ENCODE measurements around the gene KHK.
"Not testable (repeated sequence)": the region's sequence is repeated elsewhere in the genome, so short reads cannot be mapped to it uniquely, and the experiment has no call there.

Gene KHK

GRCh38 chr2:27110603-27111352 lies 24.2 kb downstream of the KHK start:
- DNase-seq; intact Hi-C loops (cut with DNase I): not testable (repeated sequence)

GRCh38 chr2:27111392-27112078 lies 25.0 kb downstream of the KHK start:
- intact Hi-C loops (cut with DNase I); DNase-seq: not testable (repeated sequence)

DNA sequence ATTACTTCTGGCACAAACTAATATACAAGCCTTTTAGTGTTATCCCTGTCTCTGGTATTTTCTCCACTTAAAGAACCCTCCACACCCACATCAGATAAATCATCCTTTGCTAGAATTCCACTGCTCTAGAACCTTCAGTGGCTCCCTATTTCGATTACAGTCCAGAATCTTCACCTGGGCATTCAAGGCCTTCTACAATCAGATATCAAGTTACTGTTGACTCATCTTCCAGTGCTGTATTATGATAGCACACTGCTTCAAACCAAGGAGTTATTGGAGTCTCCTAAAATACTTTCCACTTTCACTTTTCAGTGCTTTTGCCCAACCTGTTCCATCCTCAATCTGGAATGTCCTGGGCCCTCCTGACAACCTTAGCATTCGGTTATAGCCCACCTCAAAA lies 28.9 kb downstream of the KHK start:
- no peak for DNase-seq
- intact Hi-C loops (cut with DNase I) = no loop called here

- DNase-seq = peak in 2 of 42 donors; percentile 42 to 54
- intact Hi-C loops (cut with DNase I) = no loop called here
Measured at GRCh38 chr2:27117995-27118524, 31.5 kb downstream of the KHK start.

- intact Hi-C loops (cut with DNase I) = no loop called here
Measured at GRCh38 chr2:27118525-27119329, 32.2 kb downstream of the KHK start, which contains the start of gene CGREF1. Gene CGREF1, minus strand, starts transcription at chr2:27119128. Its CDS starts 14,762 bp downstream, at chr2:27104366.

GRCh38 chr2:27119330-27119670 lies 32.7 kb downstream of the KHK start:
- DNase-seq; intact Hi-C loops (cut with DNase I): not testable (repeated sequence)

More at GRCh38 chr2:27118525-27119329, 32.2 kb downstream of the KHK start, which contains the start of gene CGREF1:
- peak in 29 of 42 donors; percentile 11 to 72 (median 48) for DNase-seq

DNA sequence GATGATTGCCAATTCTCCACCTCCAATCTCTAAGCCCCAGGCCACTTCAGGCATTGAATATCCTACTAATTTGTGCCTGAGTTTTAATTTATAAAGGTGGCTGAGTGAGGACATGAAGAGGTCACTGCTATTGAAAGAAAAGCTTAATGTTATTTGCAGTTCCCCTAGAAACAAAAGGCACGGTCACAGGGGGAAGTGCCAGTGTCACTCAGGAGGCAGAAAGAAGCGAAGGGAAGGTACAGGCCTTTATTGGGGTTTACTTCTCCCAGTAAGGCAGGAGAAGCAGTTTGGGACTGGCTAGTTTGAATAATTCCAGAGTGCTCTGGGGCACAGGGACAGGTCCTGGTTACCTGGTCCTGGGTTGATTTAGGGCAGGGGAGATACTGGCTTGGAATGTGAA lies 35.3 kb downstream of the KHK start:
- intact Hi-C loops (cut with DNase I) = no loop called here
- DNase-seq = no peak

DNA sequence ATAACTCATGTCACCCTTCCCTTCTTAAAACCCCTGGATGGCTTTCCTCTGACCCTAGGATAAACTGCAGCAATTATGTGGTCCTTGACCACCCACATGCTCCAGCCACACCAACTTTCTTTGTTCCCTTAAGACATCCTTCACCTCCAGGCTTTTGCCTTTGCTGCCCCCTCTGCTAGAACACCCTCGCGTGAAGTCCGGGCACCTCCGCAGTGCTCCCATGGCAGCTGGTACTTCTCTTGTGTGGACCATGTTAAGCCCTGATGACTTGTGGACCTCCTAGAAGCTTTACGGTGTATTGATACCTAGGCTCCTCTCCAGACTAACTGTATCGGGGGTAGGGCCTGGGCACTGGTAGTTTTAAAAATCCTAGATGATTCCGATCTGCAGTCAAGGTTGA lies 36.2 kb downstream of the KHK start:
- DNase-seq = no peak
- intact Hi-C loops (cut with DNase I) = no loop called here

- DNase-seq = peak; percentile 48 to 90 (median 83)
- intact Hi-C loops (cut with DNase I) = no loop called here
Measured at GRCh38 chr2:27123302-27124150, 37.0 kb downstream of the KHK start, which contains the start of gene ABHD1. Gene ABHD1, plus strand, starts transcription at chr2:27123815. Its CDS starts 134 bp downstream, at chr2:27123949.

DNA sequence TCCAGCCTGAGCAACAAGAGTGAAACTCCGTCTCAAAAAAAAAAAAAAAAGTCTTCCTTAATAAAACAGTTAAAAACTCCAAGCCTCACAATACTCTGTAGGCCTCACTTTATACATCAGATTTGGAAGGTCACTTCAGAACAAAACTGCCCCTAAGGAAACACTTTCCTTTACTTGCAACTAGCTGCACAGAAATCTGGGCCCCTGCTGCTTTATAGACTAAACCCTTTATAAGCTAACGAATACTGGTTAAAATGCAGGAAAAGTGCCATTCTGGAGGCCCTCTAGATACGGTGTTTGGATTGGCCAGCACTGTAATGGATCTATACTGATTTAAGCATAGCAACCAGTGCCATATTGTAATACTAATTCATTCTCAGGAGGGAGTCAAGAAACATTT lies 38.5 kb downstream of the KHK start:
- intact Hi-C loops (cut with DNase I) = no loop called here
- DNase-seq = no peak

DNA sequence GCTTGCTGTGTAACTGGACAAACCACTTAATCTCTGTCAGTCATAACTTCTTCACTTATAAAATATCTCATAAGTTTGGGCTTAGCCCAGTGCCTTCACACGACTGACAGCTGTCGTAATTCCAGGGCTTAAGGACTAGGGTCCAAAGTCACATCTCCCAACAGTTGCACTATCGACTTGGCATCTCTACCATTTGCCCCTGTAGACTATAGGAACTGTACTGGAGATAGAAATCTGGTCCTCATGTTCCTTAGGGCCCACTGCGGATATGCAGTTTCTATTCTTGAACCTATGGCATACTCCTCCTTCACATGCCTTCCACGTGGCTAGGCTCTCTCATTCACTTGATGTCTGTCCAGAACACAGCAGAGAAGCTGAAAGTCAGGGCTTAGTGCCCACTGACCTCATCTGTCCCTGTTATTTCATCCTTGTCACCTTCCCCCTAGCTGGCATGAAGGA lies 39.7 kb downstream of the KHK start:
- no peak for DNase-seq
- intact Hi-C loops (cut with DNase I) = no loop called here

DNA sequence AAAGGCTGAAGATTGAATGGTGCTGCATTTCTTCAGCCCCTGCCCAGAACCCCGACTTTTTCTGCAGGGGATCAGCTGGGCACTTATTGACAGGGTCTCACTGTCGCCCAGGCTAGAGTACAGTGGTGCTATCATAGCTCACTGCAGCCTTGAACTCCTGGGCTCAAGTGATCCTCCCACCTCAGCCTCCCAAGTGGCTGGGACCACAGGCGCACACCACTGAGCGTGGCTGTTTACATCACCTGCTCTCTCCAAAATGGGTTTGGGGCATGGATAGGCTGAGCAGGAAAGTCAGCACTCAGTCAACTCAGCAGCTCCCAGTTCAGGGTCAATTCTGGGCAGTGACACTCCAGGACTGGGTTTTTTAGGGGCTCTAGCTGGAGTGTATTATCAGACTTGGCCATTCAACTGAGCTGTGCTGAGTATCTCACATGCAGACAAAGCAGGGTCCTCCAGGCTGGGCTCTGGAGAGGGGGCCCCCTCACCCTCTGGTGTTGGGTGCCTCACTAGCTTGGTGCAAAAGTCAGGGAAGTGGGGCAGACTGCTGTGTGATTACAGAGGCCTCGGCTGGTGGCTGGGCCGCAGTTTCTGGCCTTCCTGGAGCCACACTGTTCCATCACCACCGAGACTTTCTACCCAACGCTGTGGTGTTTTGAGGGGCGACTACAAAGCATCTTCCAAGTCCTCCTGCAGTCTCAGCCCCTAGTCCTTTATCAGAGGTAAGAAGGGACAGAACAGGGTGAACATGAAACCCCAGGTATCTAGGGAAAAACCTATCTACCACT lies 41.5 kb downstream of the KHK start:
- no peak for DNase-seq
- intact Hi-C loops (cut with DNase I) = no loop called here

DNA sequence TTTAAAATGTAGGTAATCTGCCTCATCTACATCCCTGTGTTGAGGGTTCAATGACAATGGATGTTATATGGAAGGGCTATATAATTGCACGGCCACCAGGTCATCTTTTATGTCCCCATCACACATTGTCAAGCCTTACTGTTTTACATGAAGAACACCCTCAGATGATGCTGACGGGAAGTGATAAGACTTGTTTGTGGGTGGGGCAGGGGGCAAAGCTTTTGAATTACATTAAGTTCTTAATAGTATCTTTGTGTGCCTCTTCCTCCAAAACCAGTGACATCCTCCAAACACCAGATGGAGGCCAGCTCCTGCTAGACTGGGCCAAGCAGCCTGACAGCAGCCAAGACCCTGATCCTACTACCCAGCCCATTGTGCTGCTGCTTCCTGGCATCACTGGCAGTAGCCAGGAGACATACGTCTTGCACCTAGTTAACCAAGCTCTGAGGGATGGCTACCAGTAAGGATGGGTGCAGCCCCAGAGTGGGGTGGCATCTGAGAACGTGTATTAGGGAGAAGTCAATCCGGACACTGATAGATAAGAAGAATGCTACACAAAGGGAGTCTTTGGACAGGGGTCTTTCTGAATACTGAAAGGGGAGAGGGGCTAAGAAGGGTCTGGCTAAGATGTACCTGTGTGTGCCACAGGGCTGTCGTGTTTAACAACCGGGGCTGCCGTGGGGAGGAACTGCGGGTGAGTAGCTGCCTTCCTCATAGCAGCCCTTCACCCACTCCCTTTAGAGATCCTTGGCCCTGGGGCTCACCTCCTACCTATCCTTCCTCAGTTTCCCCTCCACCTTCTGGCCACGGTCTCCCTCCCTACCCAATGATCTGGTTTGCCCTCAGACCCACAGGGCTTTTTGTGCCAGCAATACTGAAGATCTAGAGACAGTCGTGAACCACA lies 42.3 kb downstream of the KHK start:
- intact Hi-C loops (cut with DNase I) = no loop called here
- DNase-seq = no peak

DNA sequence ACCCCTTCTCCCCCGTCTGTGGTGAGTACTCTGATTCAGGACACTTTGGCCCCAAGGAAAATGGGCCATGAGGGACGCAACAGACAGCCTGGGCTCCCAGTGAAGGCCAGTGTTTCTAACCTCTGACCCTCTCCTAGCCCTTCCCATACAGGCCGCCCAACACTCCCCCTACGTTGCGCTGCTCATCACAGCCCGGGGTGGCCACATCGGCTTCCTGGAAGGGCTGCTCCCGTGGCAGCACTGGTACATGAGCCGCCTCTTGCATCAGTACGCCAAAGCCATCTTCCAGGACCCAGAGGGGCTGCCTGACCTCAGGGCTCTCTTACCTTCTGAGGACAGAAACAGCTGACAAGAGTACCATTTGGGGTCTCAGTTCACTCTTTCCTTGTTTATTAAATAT lies 43.8 kb downstream of the KHK start:
- intact Hi-C loops (cut with DNase I) = loop anchor here (5.0 kb wide), 1 partner anchor 82 kb away; the partner anchor contains the start of genes ATRAID and SLC5A6
- DNase-seq = no peak

GRCh38 chr2:27131429-27131828 lies 44.9 kb downstream of the KHK start:
- intact Hi-C loops (cut with DNase I) = loop anchor here (5.0 kb wide), 1 partner anchor 81 kb away; the partner anchor contains the start of genes ATRAID and SLC5A6
- no peak for DNase-seq

GRCh38 chr2:27133195-27133875 lies 46.8 kb downstream of the KHK start:
- DNase-seq = peak in 5 of 42 donors; percentile 22 to 44 (median 38)
- intact Hi-C loops (cut with DNase I) = loop anchor here (5.0 kb wide), 1 partner anchor 79 kb away; the partner anchor contains the start of genes ATRAID and SLC5A6

All from head of caudate nucleus (tissue), 42 donors.